Activated CD4-positive, alpha-beta T cell treated with anti-CD3 and anti-CD28 coated beads, Interleukin-2, amount 50 U/mL, for 16 hours (primary cell): ENCODE measurements around the gene UGT1A9.
"Not testable (repeated sequence)": the region's sequence is repeated elsewhere in the genome, so short reads cannot be mapped to it uniquely, and the experiment has no call there.

Source experiments
- DNase-seq: peaks from one replicate; pipeline ENCODE4 v3.0.0-alpha.2; 2020

UGT1A9 gene

GRCh38 chr2:233713262-233713615 lies 41.5 kb downstream of the UGT1A9 start:
- DNase-seq, result no peak

GRCh38 chr2:233714121-233714520 lies 42.4 kb downstream of the UGT1A9 start:
- no peak for DNase-seq

GRCh38 chr2:233718552-233718951 lies 46.9 kb downstream of the UGT1A9 start, which contains the start of gene UGT1A4:
TSS of gene UGT1A4 (plus strand) at chr2:233718736. CDS start at chr2:233718821, 85 bp downstream.
- DNase-seq, result no peak

- no peak for DNase-seq
These were observed 57.1 kb downstream of the UGT1A9 start, which contains the start of gene UGT1A3 for GRCh38 chr2:233728723-233729301. TSS of gene UGT1A3 (plus strand) at chr2:233729042. CDS start at chr2:233729127, 85 bp downstream.

- not testable (repeated sequence) for DNase-seq
These were observed 65.4 kb downstream of the UGT1A9 start for GRCh38 chr2:233736868-233737653.

GRCh38 chr2:233740870-233741269 lies 69.2 kb downstream of the UGT1A9 start:
- DNase-seq, result no peak

- DNase-seq, result no peak
These were observed 72.0 kb downstream of the UGT1A9 start for GRCh38 chr2:233743464-233744259.

- DNase-seq, result no peak
These were observed 73.5 kb downstream of the UGT1A9 start for GRCh38 chr2:233745073-233745755.

GRCh38 chr2:233745838-233746237 lies 74.1 kb downstream of the UGT1A9 start:
- DNase-seq, result not testable (repeated sequence)

- no peak for DNase-seq
These were observed 75.0 kb downstream of the UGT1A9 start for GRCh38 chr2:233746475-233747282.

- DNase-seq, result no peak
These were observed 75.5 kb downstream of the UGT1A9 start for GRCh38 chr2:233747283-233747544.

GRCh38 chr2:233750689-233751088 lies 79.0 kb downstream of the UGT1A9 start:
- DNase-seq, result not testable (repeated sequence)

GRCh38 chr2:233751212-233752009 lies 79.7 kb downstream of the UGT1A9 start:
- DNase-seq, result not testable (repeated sequence)

GRCh38 chr2:233754872-233755611 lies 83.3 kb downstream of the UGT1A9 start:
- no peak for DNase-seq

- DNase-seq, result no peak
These were observed 84.9 kb downstream of the UGT1A9 start for GRCh38 chr2:233756429-233757081.

GRCh38 chr2:233758141-233758540 lies 86.4 kb downstream of the UGT1A9 start:
- DNase-seq, result no peak

- no peak for DNase-seq
These were observed 87.2 kb downstream of the UGT1A9 start for GRCh38 chr2:233758849-233759248.

- no peak for DNase-seq
These were observed 88.3 kb downstream of the UGT1A9 start, which contains the start of gene UGT1A1 for GRCh38 chr2:233760043-233760442. TSS of gene UGT1A1 (plus strand) at chr2:233760270. CDS start at chr2:233760288, 18 bp downstream.

GRCh38 chr2:233761040-233761769 lies 89.5 kb downstream of the UGT1A9 start:
- no peak for DNase-seq
